Lower leg skin (tissue), 4 donors: Measurements from ENCODE around the gene IL1A. TPM values are rescaled to one million over a fixed set of nuclear protein-coding genes. Genes with fewer than 3 reads are reported as not detected.

Source experiments
- DNase-seq, 2 donors: peaks; one replicate each; pipeline ENCODE4 v3.0.0-alpha.2; 2019; ENCODE audit warnings: low spot score in 2 of 2
- H3K4me3 ChIP-seq: fragments of 200-600 bp; sonication (generic); 2 replicates; pipeline ENCODE4 v1.5.1; 2017; ENCODE audit warnings: mild to moderate bottlenecking, low read depth; ENCODE audit not compliant: poor library complexity, severe bottlenecking
- POLR2A ChIP-seq, 2 donors: fragments of 450-650 bp; IDR thresholded peaks; one replicate each; pipeline ENCODE4 v1.6.1; 2016 to 2017; ENCODE audit warnings: antibody characterized with exemption in 2 of 2, mild to moderate bottlenecking in 1 of 2, moderate library complexity in 1 of 2
- WGBS, 2 donors: methylation state at CpG; one replicate each; pipeline ENCODE4 v1.1.5; 2018; 5-methylcytosine and 5-hydroxymethylcytosine counted together
- intact Hi-C: fragments of 100-400 bp; cut with DNase I; formaldehyde crosslinking; loops from one replicate; pipeline ENCODE4 v1.15.0; 2023; ENCODE audit warnings: low total_unique reads
- total RNA-seq, 4 donors: library from RNA; depleted of rRNA; stranded (reverse); fragments of >200 nt; gene quantifications; one replicate each; pipeline ENCODE4 v1.1.0, GENCODE V29; 2016
- TF ChIP-seq, protein P1 (sequence below), 3 donors: fragments of 450-650 bp; IDR thresholded peaks; one replicate each; pipeline ENCODE4 v1.5.1; 2016; ENCODE audit warnings: antibody characterized with exemption in 3 of 3, mild to moderate bottlenecking in 3 of 3, moderate library complexity in 2 of 3

The IL1A gene
- total RNA-seq, 4 donors from 2014 or later, result 0.53 to 5.3 (median 0.84) TPM

DNA sequence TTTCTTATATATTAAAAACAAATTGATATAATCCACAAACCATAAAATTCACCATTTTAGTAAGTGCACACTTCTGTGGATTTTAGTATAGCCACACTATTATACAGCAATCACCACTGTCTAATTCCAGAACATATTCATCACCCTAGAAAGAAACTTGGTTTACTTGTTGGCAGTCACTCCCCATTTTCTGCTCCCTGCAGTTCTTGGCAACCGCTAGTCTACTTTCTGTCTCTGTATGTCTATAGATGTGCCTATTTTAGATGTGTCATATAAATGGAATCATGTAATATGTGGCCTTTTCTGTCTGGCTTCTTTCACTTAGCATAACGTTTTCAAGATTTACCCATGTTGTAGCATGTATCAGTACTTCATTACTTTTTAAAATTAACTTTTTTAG, 25.6 kb downstream of the IL1A start:
- WGBS, 2 donors, result 73 to 76% methylated on average over 2 of the region's 2 CpGs
- TF ChIP-seq POLR2A (IDR thresholded peaks at IDR 0.05), result no peak
- TF ChIP-seq, protein P1, sequence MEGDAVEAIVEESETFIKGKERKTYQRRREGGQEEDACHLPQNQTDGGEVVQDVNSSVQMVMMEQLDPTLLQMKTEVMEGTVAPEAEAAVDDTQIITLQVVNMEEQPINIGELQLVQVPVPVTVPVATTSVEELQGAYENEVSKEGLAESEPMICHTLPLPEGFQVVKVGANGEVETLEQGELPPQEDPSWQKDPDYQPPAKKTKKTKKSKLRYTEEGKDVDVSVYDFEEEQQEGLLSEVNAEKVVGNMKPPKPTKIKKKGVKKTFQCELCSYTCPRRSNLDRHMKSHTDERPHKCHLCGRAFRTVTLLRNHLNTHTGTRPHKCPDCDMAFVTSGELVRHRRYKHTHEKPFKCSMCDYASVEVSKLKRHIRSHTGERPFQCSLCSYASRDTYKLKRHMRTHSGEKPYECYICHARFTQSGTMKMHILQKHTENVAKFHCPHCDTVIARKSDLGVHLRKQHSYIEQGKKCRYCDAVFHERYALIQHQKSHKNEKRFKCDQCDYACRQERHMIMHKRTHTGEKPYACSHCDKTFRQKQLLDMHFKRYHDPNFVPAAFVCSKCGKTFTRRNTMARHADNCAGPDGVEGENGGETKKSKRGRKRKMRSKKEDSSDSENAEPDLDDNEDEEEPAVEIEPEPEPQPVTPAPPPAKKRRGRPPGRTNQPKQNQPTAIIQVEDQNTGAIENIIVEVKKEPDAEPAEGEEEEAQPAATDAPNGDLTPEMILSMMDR (IDR thresholded peaks at IDR 0.05), result no peak
- intact Hi-C loops, result no loop called here
- no peak overlapping the region for H3K4me3 ChIP-seq
- no peak for DNase-seq

GRCh38 chr2:112757265-112757664, 27.0 kb downstream of the IL1A start:
- 96 to 97% methylated on average over 3 of the region's 3 CpGs for WGBS, 2 donors
- no peak for DNase-seq
- TF ChIP-seq, protein P1 (IDR thresholded peaks at IDR 0.05), result no peak
- no peak for TF ChIP-seq POLR2A (IDR thresholded peaks at IDR 0.05)
- no peak overlapping the region for H3K4me3 ChIP-seq
- intact Hi-C loops, result no loop called here

DNA sequence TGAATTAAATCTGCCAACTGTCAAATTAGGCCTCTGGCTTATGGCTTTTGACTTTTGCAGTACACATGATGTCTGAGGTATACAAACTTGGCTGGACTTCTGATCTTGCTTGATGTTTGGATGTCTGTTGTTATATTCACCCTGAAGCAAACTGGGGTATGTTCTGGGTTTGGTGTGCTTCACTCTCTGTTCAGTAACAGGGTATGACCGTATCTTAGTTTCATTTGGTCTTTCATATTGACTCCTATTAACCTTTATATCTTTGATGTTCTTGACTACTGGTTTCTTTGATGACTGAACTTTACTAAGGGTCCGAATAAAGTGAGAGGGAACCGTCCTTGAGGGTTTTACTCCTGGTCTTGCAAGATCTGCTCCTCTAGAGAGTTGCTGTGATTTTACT, 28.1 kb downstream of the IL1A start:
- TF ChIP-seq, protein P1 (IDR thresholded peaks at IDR 0.05), result no peak
- TF ChIP-seq POLR2A (IDR thresholded peaks at IDR 0.05), result no peak
- no peak overlapping the region for H3K4me3 ChIP-seq
- DNase-seq, result no peak
- WGBS, 2 donors, result 92 to 95% methylated on average over 3 of the region's 3 CpGs
- intact Hi-C loops, result no loop called here

- intact Hi-C loops, result no loop called here
- WGBS, 2 donors, result 94 to 97% methylated on average over 4 of the region's 4 CpGs
- no peak for TF ChIP-seq POLR2A (IDR thresholded peaks at IDR 0.05)
- TF ChIP-seq, protein P1 (IDR thresholded peaks at IDR 0.05), result no peak
- no peak for DNase-seq
- H3K4me3 ChIP-seq, result no peak overlapping the region
Measured at GRCh38 chr2:112755444-112755843, 28.8 kb downstream of the IL1A start.

DNA sequence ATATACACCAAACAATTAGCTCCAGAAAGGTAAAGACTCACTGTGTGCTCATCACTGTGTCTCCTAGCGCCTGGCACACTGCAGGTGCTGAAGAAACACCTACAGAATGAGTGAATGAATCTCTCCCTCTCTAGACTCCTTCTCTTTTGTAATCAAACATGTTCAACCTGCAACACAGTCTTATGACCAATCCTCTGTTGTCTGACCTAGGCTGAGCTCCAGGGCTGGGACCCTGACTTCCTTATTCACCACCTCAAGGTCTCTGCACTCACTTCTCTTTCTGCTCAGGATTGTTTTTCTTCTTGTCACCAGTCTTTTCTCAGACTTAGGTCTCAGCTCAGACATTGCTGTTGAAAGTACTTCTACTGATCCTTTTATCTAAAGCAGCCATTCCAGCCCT, 29.7 kb downstream of the IL1A start:
- 100% methylated on average over 1 of the region's 1 CpG for WGBS, 2 donors
- TF ChIP-seq, protein P1 (IDR thresholded peaks at IDR 0.05), result no peak
- TF ChIP-seq POLR2A (IDR thresholded peaks at IDR 0.05), result no peak
- intact Hi-C loops, result loop anchor here (5.0 kb wide), 1 partner anchor 188 kb away; no protein-coding TSS in a partner anchor
- DNase-seq, result no peak
- H3K4me3 ChIP-seq, result no peak overlapping the region

DNA sequence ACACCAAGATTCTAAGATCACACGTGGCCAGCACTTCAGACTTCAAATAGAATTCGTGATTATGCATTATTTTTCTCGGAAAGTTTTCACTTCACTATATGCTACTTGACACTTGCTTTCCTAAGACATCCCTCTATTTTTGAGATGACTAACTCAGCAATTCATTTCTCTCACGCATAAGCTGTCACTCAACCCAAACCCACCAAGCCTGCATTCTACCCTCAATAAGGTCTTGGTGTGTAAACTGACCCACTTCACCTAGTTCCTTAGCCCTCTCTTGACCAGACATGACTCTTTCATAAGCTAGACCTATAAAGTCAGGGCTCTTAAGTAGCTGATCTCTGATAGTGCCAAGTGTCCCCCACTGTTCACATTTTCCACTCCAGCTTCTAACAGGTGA, 31.6 kb downstream of the IL1A start:
- TF ChIP-seq POLR2A (IDR thresholded peaks at IDR 0.05), result no peak
- TF ChIP-seq, protein P1 (IDR thresholded peaks at IDR 0.05), result no peak
- intact Hi-C loops, result loop anchor here (5.0 kb wide), 1 partner anchor 190 kb away; no protein-coding TSS in a partner anchor
- DNase-seq, result no peak
- H3K4me3 ChIP-seq, result no peak overlapping the region
- 90 to 93% methylated on average over 4 of the region's 4 CpGs for WGBS, 2 donors
